Ovary (tissue), 3 donors: Measurements from ENCODE around the gene GPR78.

Experiments used
- CTCF ChIP-seq, 3 donors: fragments of 450-650 bp in 2 of 3; fragments of 200-600 bp in 1 of 3; IDR thresholded peaks; one replicate each; pipeline versions ENCODE4 v1.5.1 to v1.8.0; 2016 to 2022; ENCODE audit warnings: antibody characterized with exemption in 3 of 3, mild to moderate bottlenecking in 1 of 3
- EP300 ChIP-seq: sonication (generic); formaldehyde crosslinking; IDR thresholded peaks from one replicate; pipeline ENCODE4 v1.6.1; 2017; ENCODE audit warnings: antibody characterized with exemption
- POLR2A ChIP-seq: fragments of 450-650 bp; IDR thresholded peaks from one replicate; pipeline ENCODE4 v1.6.1; 2017; ENCODE audit warnings: antibody characterized with exemption, mild to moderate bottlenecking, moderate library complexity
- donor health status: DM: no; HTN: no; CAD: no.

DNA sequence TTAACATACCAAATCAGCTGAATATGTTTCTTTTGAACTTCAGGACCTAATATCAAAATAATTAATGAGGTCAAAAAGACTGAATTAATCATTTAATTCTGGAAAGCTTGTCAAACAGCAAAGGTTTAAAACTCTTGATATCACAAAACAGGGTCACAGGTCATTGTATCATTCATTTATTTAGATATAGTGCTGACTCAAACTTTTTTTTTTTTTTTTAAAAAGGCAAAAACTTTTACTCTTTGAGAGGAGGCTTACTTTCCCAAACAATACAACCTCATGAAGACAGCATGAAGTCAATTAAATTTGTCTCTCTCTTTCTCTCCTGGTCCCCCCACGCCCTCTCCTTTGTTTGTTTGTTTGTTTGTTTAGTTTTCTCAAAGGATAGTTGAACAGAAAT, 15.6 kb upstream of the GPR78 start:
- TF ChIP-seq POLR2A = no peak
- TF ChIP-seq EP300 = no peak
- no peak for TF ChIP-seq CTCF (IDR thresholded peaks at IDR 0.05)
